Loucy (cell line): ENCODE results near the gene SLC6A11.

ENCODE experiments used
- H2AFZ ChIP-seq: fragments of 200-600 bp; sonication (generic); 2 replicates; pipeline ENCODE4 v1.6.0; 2016; ENCODE audit warnings: antibody characterized with exemption, mild to moderate bottlenecking, low read length, moderate library complexity
- H3F3A ChIP-seq: fragments of 200-600 bp; 2 replicates; pipeline ENCODE4 v1.6.0; 2016; ENCODE audit warnings: antibody characterized with exemption, low read depth, mild to moderate bottlenecking
- H3K27me3 ChIP-seq: fragments of 200-600 bp; sonication (generic); 2 replicates; pipeline ENCODE4 v1.6.1; 2014; ENCODE audit warnings: low read length, mild to moderate bottlenecking; ENCODE audit not compliant: insufficient read depth, poor library complexity, severe bottlenecking
- H3K36me3 ChIP-seq: fragments of 200-600 bp; sonication (generic); 2 replicates; pipeline ENCODE4 v1.6.1; 2016; ENCODE audit warnings: low read length; ENCODE audit not compliant: insufficient read depth
- H3K4me1 ChIP-seq: fragments of 200-600 bp; sonication (generic); 2 replicates; pipeline ENCODE4 v1.5.1; 2014; ENCODE audit warnings: low read length, mild to moderate bottlenecking; ENCODE audit not compliant: insufficient read depth, poor library complexity, severe bottlenecking
- H3K4me2 ChIP-seq: fragments of 200-600 bp; sonication (generic); 2 replicates; pipeline ENCODE4 v1.6.0; 2014; ENCODE audit warnings: antibody characterized with exemption, low read length, low read depth, mild to moderate bottlenecking; ENCODE audit not compliant: poor library complexity, severe bottlenecking
- H3K4me3 ChIP-seq: fragments of 200-600 bp; sonication (generic); 2 replicates; pipeline ENCODE4 v1.5.1; 2014; ENCODE audit warnings: low read length, mild to moderate bottlenecking, mixed read lengths; ENCODE audit not compliant: poor library complexity, severe bottlenecking
- H3K79me2 ChIP-seq: fragments of 200-600 bp; sonication (generic); 2 replicates; pipeline ENCODE4 v1.6.1; 2014; ENCODE audit warnings: low read length; ENCODE audit not compliant: insufficient read depth
- H3K9ac ChIP-seq: fragments of 200-600 bp; sonication (generic); 2 replicates; pipeline ENCODE4 v1.6.0; 2014; ENCODE audit warnings: mild to moderate bottlenecking, low read depth, low read length, moderate library complexity; ENCODE audit not compliant: poor library complexity, severe bottlenecking
- H3K9me2 ChIP-seq: fragments of 200-600 bp; sonication (generic); replicated peaks from 2 replicates; pipeline ENCODE4 v1.6.1; 2016; ENCODE audit warnings: low read depth, low read length, mixed read lengths
- H3K9me3 ChIP-seq: fragments of 200-600 bp; sonication (generic); 2 replicates; pipeline ENCODE4 v1.6.1; 2014; ENCODE audit warnings: mild to moderate bottlenecking, antibody characterized with exemption, low read length, low read depth; ENCODE audit not compliant: insufficient read depth
- H4K20me1 ChIP-seq: fragments of 200-600 bp; sonication (generic); 2 replicates; pipeline ENCODE4 v1.6.0; 2014; ENCODE audit warnings: antibody characterized with exemption, low read length, mild to moderate bottlenecking; ENCODE audit not compliant: insufficient read depth, poor library complexity, severe bottlenecking
- EZH2phosphoT487 ChIP-seq: fragments of 200-600 bp; IDR thresholded peaks from 2 replicates; pipeline ENCODE4 v1.6.1; 2018; ENCODE audit warnings: antibody characterized with exemption, mild to moderate bottlenecking, moderate library complexity, borderline replicate concordance
- TF ChIP-seq, protein P1 (sequence below): fragments of 200-600 bp; sonication (generic); conservative IDR thresholded peaks from 2 replicates; pipeline ENCODE4 v1.5.1; 2014; ENCODE audit warnings: mild to moderate bottlenecking, antibody characterized with exemption, low read length

Gene SLC6A11

DNA sequence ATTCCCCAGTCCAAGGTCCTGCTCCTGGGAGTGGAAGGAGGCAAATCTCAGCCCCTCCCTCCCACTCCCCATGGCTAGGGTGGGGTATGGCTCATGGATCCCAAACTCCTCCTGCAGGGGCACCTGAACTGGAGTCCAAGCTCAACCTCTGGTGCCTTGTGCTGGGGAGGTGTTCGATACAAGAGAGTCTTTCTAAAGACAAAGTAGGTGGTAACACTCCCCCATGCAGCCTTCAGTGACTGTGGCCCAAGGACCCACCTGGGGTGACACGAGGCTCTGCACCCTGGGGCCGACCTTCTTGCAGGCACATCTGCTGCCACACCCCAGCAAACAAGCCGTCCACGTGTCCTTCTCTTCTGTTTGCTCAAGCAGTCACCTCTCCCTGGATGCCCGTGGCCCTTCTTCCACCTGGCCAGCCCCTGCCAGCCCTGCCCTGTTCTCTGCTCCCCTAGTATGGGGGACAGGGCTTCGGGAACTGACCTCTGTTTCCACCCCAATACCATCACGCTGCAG, 36.7 kb upstream of the SLC6A11 start:
- H3K4me3 ChIP-seq, result no peak overlapping the region
- no peaks in the 10 kb centered on the region for H3K9me3 ChIP-seq
- H2AFZ ChIP-seq, result no peak overlapping the region
- no peak overlapping the region for H3K4me2 ChIP-seq
- no peaks in the 10 kb centered on the region for H3F3A ChIP-seq
- TF ChIP-seq, protein P1, sequence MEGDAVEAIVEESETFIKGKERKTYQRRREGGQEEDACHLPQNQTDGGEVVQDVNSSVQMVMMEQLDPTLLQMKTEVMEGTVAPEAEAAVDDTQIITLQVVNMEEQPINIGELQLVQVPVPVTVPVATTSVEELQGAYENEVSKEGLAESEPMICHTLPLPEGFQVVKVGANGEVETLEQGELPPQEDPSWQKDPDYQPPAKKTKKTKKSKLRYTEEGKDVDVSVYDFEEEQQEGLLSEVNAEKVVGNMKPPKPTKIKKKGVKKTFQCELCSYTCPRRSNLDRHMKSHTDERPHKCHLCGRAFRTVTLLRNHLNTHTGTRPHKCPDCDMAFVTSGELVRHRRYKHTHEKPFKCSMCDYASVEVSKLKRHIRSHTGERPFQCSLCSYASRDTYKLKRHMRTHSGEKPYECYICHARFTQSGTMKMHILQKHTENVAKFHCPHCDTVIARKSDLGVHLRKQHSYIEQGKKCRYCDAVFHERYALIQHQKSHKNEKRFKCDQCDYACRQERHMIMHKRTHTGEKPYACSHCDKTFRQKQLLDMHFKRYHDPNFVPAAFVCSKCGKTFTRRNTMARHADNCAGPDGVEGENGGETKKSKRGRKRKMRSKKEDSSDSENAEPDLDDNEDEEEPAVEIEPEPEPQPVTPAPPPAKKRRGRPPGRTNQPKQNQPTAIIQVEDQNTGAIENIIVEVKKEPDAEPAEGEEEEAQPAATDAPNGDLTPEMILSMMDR, result no peak
- no peak for TF ChIP-seq EZH2phosphoT487
- H3K79me2 ChIP-seq, result no peaks in the 10 kb centered on the region
- H3K27me3 ChIP-seq, result no peaks in the 10 kb centered on the region
- H3K9me2 ChIP-seq, result no peaks in the 10 kb centered on the region
- H4K20me1 ChIP-seq, result no peaks in the 10 kb centered on the region
- H3K9ac ChIP-seq, result no peak overlapping the region
- H3K4me1 ChIP-seq, result no peaks in the 10 kb centered on the region
- H3K36me3 ChIP-seq, result no peaks in the 10 kb centered on the region

DNA sequence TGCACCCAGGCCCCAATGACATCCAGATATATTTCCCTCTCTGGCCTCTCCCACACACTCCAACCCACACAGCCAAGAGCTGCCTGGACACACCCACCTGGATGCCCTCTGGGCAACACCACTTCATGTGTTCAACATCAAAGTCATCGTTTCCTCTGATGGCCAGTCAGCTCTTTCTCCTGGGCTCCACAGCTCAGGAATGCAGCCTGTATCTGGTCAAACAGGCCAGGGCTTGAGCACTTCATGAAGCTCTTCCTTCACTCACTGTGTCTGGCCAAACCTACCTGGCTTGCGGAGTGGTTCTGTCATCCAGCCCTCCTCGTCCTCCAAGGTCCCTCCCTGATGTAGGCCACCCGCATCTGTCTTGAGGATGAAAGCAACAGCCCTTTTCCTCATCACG, 35.8 kb upstream of the SLC6A11 start:
- Histone ChIP-seq H3K9me3 (no peaks in the 10 kb centered on the region), H4K20me1 (no peaks in the 10 kb centered on the region), H3K4me1 (no peaks in the 10 kb centered on the region), H3K36me3 (no peaks in the 10 kb centered on the region), H3K79me2 (no peaks in the 10 kb centered on the region), H3K4me2 (no peak overlapping the region), H3K9me2 (no peaks in the 10 kb centered on the region), H3K9ac (no peak overlapping the region), H3K4me3 (no peak overlapping the region), H3K27me3 (no peaks in the 10 kb centered on the region), H3F3A (no peaks in the 10 kb centered on the region), H2AFZ (no peak overlapping the region)
- no peak for TF ChIP-seq EZH2phosphoT487
- TF ChIP-seq, protein P1, result no peak

GRCh38 chr3:10780922-10781321, 35.1 kb upstream of the SLC6A11 start:
- Histone ChIP-seq H3K4me1 (no peaks in the 10 kb centered on the region), H3K4me3 (no peak overlapping the region), H3K9me3 (no peaks in the 10 kb centered on the region), H4K20me1 (no peaks in the 10 kb centered on the region), H3K9ac (no peak overlapping the region), H3F3A (no peaks in the 10 kb centered on the region), H2AFZ (no peak overlapping the region), H3K36me3 (no peaks in the 10 kb centered on the region), H3K9me2 (no peaks in the 10 kb centered on the region), H3K4me2 (no peak overlapping the region), H3K79me2 (no peaks in the 10 kb centered on the region), H3K27me3 (no peaks in the 10 kb centered on the region)
- no peak for TF ChIP-seq EZH2phosphoT487
- TF ChIP-seq, protein P1, result no peak
